Suprapubic skin (tissue), 4 donors: ENCODE data around the gene HRCT1. TPM values are rescaled to one million over a fixed set of nuclear protein-coding genes. Genes with fewer than 3 reads are reported as not detected.

Source experiments
- DNase-seq, 2 donors: peaks; one replicate each; pipeline ENCODE4 v3.0.0-alpha.2; 2019; ENCODE audit warnings: low spot score in 2 of 2
- H3K27ac ChIP-seq: fragments of 200-600 bp; sonication (generic); one replicate; pipeline ENCODE4 v1.5.1; 2019
- H3K27me3 ChIP-seq: fragments of 200-600 bp; sonication (generic); one replicate; pipeline ENCODE4 v1.5.1; 2019
- H3K36me3 ChIP-seq: fragments of 200-600 bp; sonication (generic); one replicate; pipeline ENCODE4 v1.5.1; 2019
- H3K4me1 ChIP-seq: fragments of 200-600 bp; sonication (generic); one replicate; pipeline ENCODE4 v1.5.1; 2019
- H3K4me3 ChIP-seq: fragments of 200-600 bp; sonication (generic); one replicate; pipeline ENCODE4 v1.5.1; 2019; ENCODE audit warnings: mild to moderate bottlenecking
- H3K9me3 ChIP-seq: fragments of 200-600 bp; sonication (generic); one replicate; pipeline ENCODE4 v1.5.1; 2019
- EP300 ChIP-seq: sonication (generic); formaldehyde crosslinking; IDR thresholded peaks from one replicate; pipeline ENCODE4 v1.6.1; 2017; ENCODE audit warnings: antibody characterized with exemption
- POLR2A ChIP-seq, 2 donors: fragments of 450-650 bp; IDR thresholded peaks; one replicate each; pipeline ENCODE4 v1.6.1; 2017; ENCODE audit warnings: antibody characterized with exemption in 2 of 2, mild to moderate bottlenecking in 2 of 2, moderate library complexity in 2 of 2
- POLR2AphosphoS5 ChIP-seq, 3 donors: sonication (generic); formaldehyde crosslinking; IDR thresholded peaks; one replicate each; pipeline ENCODE4 v1.6.1; 2017; ENCODE audit warnings: antibody characterized with exemption in 3 of 3
- WGBS: methylation state at CpG from one replicate; pipeline ENCODE4 v1.1.5; 2018; 5-methylcytosine and 5-hydroxymethylcytosine counted together
- total RNA-seq, 4 donors: library from RNA; depleted of rRNA; stranded (reverse); fragments of >200 nt; gene quantifications; one replicate each; pipeline ENCODE4 v1.1.0, GENCODE V29; 2016
- TF ChIP-seq, protein P1 (sequence below), 2 donors: fragments of 200-600 bp in 1 of 2; fragments of 450-650 bp in 1 of 2; sonication (generic) in 1 of 2; IDR thresholded peaks; one replicate each; pipeline ENCODE4 v1.5.1; 2016 to 2019; ENCODE audit warnings: antibody characterized with exemption in 2 of 2, mild to moderate bottlenecking in 1 of 2, moderate library complexity in 1 of 2

The HRCT1 gene
- total RNA-seq, 4 donors from 2014 or later, result 1.2 to 5.8 (median 2.9) TPM

DNA sequence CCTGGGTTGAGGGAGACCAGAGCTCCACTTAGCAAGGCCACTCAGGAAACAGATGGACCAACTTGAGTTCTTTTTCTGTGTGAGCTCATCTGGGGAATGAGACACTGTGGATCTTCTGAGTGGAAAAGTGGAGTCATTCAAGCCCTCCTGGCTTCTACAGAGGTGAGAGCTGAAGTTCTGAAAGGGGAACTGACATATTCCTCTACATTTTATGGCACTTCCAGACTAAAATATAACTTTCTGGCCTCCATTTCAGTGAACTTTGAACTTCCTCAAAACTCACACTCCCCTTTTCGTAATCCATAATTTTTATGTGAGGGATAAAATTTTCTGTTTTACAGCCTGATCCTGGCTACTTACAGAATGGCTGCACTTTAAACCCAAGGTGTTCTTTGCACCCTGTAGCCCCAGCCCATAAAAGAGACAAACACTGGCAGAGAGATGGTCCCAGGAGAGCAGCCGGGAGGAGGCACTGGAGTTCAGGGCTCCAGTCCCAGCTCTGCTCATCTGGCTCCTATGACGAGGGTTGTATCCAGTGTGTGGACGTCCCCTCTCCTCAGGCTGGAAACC, 14.1 kb downstream of the HRCT1 start:
- peaks cover 23% of the 10 kb centered on the region for H3K4me1 ChIP-seq
- H3K36me3 ChIP-seq, result no peaks in the 10 kb centered on the region
- H3K9me3 ChIP-seq, result no peaks in the 10 kb centered on the region
- TF ChIP-seq EP300, result no peak
- TF ChIP-seq POLR2AphosphoS5 (IDR thresholded peaks at IDR 0.05), result no peak
- H3K27ac ChIP-seq, result no peak overlapping the region
- no peak for DNase-seq
- H3K4me3 ChIP-seq, result no peak overlapping the region
- 82% methylated on average over 4 of the region's 4 CpGs for WGBS
- H3K27me3 ChIP-seq, result no peaks in the 10 kb centered on the region

DNA sequence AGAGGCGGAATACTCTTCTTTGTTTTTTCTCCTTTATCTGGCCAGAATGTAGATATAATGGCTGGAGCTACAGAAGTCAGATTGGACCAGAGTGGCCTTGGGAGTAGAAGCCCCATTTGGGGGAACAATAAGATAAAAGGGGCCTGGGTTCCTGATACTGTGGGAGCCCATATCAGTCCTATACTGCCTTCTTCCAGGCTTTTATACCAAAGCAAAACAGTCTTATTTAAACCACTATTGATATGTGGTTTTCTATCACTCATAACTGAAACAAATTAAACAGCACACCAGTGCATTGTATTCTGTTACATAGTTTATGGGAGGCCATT, 17.6 kb downstream of the HRCT1 start:
- Histone ChIP-seq H3K4me3 (no peak overlapping the region), H3K4me1 (peaks cover 9% of the 10 kb centered on the region), H3K36me3 (no peaks in the 10 kb centered on the region), H3K27ac (peak overlapping the region; percentile 21), H3K27me3 (no peaks in the 10 kb centered on the region), H3K9me3 (no peaks in the 10 kb centered on the region)
- DNase-seq, result no peak
- WGBS, result 97% methylated on average over 1 of the region's 1 CpG
- TF ChIP-seq POLR2A (IDR thresholded peaks at IDR 0.05) (no peak), EP300 (no peak), POLR2AphosphoS5 (IDR thresholded peaks at IDR 0.05) (no peak)
- TF ChIP-seq, protein P1, sequence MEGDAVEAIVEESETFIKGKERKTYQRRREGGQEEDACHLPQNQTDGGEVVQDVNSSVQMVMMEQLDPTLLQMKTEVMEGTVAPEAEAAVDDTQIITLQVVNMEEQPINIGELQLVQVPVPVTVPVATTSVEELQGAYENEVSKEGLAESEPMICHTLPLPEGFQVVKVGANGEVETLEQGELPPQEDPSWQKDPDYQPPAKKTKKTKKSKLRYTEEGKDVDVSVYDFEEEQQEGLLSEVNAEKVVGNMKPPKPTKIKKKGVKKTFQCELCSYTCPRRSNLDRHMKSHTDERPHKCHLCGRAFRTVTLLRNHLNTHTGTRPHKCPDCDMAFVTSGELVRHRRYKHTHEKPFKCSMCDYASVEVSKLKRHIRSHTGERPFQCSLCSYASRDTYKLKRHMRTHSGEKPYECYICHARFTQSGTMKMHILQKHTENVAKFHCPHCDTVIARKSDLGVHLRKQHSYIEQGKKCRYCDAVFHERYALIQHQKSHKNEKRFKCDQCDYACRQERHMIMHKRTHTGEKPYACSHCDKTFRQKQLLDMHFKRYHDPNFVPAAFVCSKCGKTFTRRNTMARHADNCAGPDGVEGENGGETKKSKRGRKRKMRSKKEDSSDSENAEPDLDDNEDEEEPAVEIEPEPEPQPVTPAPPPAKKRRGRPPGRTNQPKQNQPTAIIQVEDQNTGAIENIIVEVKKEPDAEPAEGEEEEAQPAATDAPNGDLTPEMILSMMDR (IDR thresholded peaks at IDR 0.05), result no peak

- Histone ChIP-seq H3K4me1 (peaks cover 9% of the 10 kb centered on the region), H3K9me3 (no peaks in the 10 kb centered on the region), H3K36me3 (no peaks in the 10 kb centered on the region), H3K27me3 (no peaks in the 10 kb centered on the region), H3K4me3 (no peak overlapping the region), H3K27ac (peak overlapping the region; percentile 21)
- no peak for DNase-seq
- WGBS, result 48% methylated on average over 9 of the region's 9 CpGs
- no peak for TF ChIP-seq EP300
- TF ChIP-seq POLR2A (IDR thresholded peaks at IDR 0.05), result no peak
These were observed 18.1 kb downstream of the HRCT1 start for GRCh38 chr9:35923927-35924763.

DNA sequence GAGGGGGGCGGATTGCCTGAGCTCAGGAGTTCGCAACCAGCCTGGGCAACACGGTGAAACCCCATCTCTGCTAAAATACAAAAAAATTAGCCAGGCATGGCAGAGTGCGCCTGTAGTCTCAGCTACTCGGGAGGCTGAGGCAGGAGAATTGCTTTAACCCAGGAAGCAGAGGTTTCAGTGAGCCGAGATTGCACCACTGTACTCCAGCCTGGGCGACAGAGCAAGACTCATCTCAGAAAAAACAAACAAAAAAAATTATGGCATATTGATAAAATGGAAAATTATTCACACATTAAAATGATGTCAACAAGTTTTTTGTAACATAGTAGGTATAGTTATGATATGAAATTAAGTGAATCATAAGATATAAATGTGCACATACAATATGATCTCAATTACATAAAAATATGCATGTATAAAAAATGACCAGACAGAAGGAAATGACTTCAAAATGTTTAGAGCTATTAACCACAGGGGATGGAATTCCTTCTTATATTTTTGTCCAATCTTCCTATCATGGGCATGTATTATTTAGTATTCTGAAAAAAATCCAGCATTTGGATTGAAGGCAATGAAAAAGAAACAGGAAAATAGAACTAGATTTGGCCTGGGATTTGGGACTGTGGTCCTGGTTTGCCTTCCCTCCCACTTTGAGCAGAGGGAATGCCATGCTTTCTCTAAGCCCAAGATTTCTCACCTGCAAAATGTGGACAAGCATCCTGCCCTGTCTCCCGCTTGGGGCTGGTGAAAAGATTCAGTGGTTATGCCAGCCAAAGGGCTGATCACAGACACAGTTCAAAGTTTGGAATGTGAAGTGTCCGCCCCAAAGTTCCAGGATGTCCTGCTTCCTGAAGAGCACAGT, 22.8 kb downstream of the HRCT1 start:
- Histone ChIP-seq H3K27me3 (no peaks in the 10 kb centered on the region), H3K36me3 (no peaks in the 10 kb centered on the region), H3K4me1 (peaks cover 3% of the 10 kb centered on the region), H3K9me3 (no peaks in the 10 kb centered on the region), H3K4me3 (no peak overlapping the region), H3K27ac (no peak overlapping the region)
- TF ChIP-seq, protein P1 (IDR thresholded peaks at IDR 0.05), result no peak
- no peak for TF ChIP-seq POLR2A (IDR thresholded peaks at IDR 0.05)
- TF ChIP-seq POLR2AphosphoS5 (IDR thresholded peaks at IDR 0.05), result no peak
- no peak for TF ChIP-seq EP300
- 84% methylated on average over 9 of the region's 9 CpGs for WGBS
- no peak for DNase-seq

GRCh38 chr9:35929453-35929718, 23.4 kb downstream of the HRCT1 start:
- H3K27ac ChIP-seq, result no peak overlapping the region
- no peak for TF ChIP-seq POLR2AphosphoS5 (IDR thresholded peaks at IDR 0.05)
- TF ChIP-seq POLR2A (IDR thresholded peaks at IDR 0.05), result no peak
- no peak for TF ChIP-seq EP300
- TF ChIP-seq, protein P1 (IDR thresholded peaks at IDR 0.05), result no peak
- WGBS, result 76% methylated on average over 6 of the region's 6 CpGs
- no peak overlapping the region for H3K4me3 ChIP-seq
- H3K36me3 ChIP-seq, result no peaks in the 10 kb centered on the region
- H3K4me1 ChIP-seq, result no peaks in the 10 kb centered on the region
- H3K27me3 ChIP-seq, result no peaks in the 10 kb centered on the region
- no peak for DNase-seq
- H3K9me3 ChIP-seq, result no peaks in the 10 kb centered on the region

GRCh38 chr9:35930521-35930920, 24.5 kb downstream of the HRCT1 start:
- TF ChIP-seq, protein P1 (IDR thresholded peaks at IDR 0.05), result no peak
- no peak for DNase-seq
- Histone ChIP-seq H3K27me3 (no peaks in the 10 kb centered on the region), H3K36me3 (no peaks in the 10 kb centered on the region), H3K9me3 (no peaks in the 10 kb centered on the region), H3K4me1 (no peaks in the 10 kb centered on the region), H3K4me3 (no peak overlapping the region), H3K27ac (no peak overlapping the region)
